Inflammatory macrophage treated with lipopolysaccharide for 4 hours (primary cell): Measurements from ENCODE around the gene PHF10.
A peak's percentile ranks its signal among the peaks of the same experiment; 100 is the strongest.

Experiments used
- DNase-seq: peaks from one replicate; pipeline ENCODE4 v3.0.0-alpha.2; 2020

The PHF10 gene

DNA sequence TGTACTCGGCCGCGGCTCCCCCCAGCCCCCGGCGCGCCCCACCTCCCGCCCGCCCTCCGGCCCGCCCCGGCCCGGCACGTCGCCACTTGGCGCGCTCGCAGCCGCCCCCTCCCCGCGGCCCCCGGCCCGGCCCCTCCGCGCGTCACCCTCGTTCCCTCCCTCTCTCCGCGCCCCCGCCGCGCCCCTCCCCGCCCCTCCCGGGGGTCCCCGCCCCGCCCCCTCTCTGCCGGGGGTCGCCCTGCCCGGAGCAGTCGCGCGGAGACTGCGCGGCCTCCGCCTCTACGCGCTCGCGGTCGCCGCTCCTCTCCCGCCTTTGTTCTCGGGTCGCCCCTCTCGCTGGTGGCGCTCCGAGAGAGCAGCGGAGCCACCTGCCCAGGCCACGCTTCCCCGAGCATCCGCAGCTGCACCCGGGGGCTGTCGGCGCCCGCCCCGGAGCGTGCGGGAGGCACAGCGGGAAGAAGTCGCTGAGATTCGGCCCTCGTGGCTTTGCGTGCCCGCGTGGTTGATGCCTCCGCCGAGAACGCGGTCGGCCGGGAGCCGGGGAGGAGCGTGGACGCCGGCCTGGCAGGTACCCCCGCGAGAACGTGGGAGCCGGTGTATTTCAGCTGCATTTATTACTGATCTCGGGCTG lies at the start of gene PHF10:
TSS of gene PHF10 (minus strand) at position 7 of the 631 bp plus-strand sequence. CDS start 569 bp downstream, outside the sequence.
- DNase-seq = peak; percentile 16

DNA sequence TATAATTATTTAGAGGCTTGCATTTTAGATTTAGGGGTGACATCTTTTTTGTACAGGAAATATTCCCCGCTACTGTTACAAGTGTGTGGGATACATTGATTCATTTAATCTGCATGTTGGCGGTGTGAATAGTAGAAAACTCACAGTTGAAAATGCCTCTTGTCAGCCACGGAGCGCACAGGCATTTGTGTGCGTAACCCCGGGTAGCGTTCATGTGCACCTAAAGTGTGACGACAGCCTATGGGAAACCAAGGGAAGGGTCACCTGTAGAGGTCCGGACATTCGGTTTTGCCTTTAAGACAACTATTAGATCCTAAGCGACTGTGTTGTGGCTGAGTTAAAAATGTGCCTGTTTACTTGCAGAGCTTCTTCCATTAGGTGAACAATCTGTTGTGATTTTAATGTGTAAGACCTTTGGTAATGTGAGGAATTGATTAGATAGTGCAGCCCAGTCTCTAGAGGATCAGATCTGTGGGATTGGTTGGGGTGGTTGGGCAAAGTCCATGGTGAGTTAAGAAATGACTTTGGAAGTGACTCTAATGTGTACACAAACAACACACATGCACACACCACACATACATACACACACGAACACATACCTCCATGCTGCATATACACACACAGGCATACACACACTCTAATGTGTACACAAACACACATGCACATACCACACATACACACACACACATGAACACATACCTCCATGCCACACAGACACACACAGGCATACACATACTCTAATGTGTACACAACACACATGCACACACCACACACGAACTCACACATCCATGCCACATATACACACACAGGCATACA lies 42.8 kb upstream of the PHF10 start:
- no peak for DNase-seq

GRCh38 chr6:169766232-169766631 lies 41.9 kb upstream of the PHF10 start:
- DNase-seq = no peak

DNA sequence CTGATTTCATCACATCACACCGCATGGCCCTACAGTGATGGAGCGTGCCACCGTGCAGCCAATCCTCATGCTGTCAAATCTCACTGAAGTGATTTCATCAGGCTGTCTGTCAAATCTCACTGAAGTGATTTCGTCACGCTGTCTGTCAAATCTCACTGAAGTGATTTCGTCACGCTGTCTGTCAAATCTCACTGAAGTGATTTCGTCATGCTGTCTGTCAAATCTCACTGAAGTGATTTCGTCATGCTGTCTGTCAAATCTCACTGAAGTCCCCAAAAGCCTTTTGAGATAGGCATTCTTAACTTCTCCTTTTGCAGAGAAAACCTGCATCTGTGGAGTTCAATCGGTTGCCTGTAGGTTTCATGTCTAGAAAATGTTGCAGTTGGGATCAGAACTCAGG lies 41.5 kb upstream of the PHF10 start:
- peak; percentile 7 for DNase-seq

- no peak for DNase-seq
Measured at GRCh38 chr6:169763881-169764280, 39.6 kb upstream of the PHF10 start.

GRCh38 chr6:169763308-169763707 lies 39.0 kb upstream of the PHF10 start:
- DNase-seq = no peak

DNA sequence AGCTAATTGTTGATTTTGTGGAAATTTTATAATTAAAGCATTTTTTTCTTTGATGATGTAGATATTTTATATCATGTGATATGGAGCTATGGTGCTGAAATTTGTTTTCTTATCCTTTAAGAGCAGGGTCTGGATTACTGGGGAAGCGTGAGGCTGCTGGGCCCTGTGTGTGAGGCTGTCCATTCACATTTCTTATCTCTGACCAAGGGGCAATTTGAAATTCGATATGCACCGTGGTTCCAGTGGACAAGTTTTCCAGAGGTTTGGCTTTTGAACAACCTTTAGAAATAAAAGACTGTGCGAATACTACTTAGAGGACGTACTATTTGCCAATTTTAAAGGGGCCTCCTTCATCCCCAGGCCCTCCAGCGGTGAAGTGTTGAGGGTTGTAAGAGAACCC lies 30.9 kb upstream of the PHF10 start:
- no peak for DNase-seq

GRCh38 chr6:169752074-169752623 lies 27.8 kb upstream of the PHF10 start:
- peak; percentile 2 for DNase-seq

DNA sequence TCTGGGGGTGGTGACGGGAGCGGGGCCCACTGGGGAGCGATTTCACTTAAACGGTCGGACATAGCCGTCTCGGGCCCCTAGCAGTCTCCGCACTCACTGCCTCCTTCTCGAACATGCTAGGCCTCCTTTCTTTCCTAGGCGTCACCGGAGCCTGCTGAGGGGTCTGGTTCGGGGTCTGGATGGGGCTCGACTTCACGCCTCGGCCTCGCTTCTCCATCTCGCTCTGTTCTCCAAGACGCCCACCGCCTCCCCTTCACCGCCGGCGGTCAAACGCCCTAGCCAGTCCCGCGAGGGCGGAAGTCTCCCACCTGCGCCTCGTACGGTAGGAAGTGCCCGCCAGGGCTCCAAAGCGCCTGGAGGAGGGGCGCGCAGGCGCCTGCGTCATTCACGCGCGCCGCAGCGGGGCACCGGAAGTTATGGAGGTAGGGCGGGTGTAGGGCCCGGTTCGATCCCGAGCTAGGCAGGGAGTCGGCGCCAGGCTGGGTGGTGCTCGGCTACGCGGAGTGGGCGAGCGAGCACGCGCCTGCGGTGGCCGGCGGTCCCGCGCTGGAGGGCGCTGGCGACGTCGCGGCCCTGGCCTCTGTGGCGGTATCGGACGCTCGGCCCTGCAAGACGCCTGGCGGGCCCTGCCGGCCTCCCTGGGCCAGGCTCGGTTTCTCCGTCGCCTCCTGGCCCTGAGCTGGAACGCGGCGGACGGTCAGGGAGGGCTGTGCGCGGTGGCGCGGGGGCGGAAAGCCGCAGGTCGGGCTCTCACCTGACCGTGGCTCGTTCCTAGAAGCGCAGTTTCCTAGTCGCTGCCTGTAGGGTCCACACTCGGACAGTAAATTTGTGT lies 27.2 kb upstream of the PHF10 start, which contains the start of the genes DYNLT2 and ERMARD:
TSS of gene DYNLT2 (minus strand) at position 331 of the 832 bp plus-strand sequence. CDS start at position 217, 114 bp downstream.
TSS of gene ERMARD (plus strand) at position 381 of the 832 bp plus-strand sequence. CDS start at position 417, 36 bp downstream.
- DNase-seq = peak; percentile 95

DNA sequence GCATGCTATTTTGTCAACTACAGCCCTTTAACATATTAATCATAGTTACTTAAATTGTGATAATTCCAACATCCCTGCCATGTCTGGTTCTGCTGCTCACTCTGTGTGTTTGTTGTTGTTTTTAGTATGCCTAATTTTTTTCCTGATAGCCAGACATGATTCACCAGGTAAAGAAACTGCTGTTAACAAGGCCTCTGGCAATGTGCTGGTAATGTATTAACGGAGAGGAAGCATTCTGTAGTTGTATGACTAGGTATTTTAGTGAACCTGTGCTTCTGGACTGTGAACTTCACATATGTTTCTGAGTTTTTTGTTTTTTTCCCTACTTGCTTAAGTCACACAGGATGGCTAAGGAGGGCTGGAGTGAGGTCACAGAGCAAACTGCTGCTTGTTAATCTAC lies 22.3 kb upstream of the PHF10 start:
- no peak for DNase-seq

DNA sequence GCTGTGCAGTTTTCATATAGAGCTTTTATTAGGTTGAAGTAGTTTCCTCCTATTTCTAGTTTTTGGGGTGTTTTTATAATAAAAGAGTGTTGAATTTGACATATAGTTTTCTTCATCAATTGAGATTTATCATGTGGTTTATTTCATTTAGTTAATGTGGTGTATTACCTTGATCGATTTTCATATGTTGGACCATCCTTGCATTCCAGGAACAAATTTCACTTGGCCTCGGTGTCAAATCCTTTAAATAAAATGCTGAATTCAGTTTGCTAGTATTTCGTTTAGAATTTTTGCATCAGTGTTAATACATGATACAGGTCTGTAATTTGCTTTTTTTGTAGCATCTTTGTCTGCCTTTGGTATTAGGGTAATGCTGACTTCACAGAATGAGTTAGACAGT lies 21.1 kb upstream of the PHF10 start:
- DNase-seq = no peak

DNA sequence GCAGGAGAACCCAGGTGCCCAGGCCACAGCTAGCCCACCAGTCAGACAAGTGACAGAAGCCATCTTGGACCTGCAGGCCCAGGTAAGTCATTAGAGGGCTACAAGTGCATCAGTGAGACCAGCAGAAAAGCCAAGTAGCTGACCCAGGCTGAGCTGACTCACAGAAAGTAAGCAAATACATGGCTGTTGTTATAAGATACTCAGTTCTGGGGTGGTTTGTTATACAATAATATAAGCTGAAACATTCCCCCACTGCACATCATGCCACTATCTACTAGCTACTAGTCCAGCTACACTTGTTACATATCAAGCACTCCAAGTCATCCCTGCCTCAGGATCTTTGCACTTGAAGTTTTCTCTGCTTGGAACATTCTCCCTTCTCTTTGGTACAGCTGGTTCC lies 17.0 kb upstream of the PHF10 start:
- no peak for DNase-seq

- no peak for DNase-seq
Measured at GRCh38 chr6:169738976-169739529, 14.8 kb upstream of the PHF10 start.

DNA sequence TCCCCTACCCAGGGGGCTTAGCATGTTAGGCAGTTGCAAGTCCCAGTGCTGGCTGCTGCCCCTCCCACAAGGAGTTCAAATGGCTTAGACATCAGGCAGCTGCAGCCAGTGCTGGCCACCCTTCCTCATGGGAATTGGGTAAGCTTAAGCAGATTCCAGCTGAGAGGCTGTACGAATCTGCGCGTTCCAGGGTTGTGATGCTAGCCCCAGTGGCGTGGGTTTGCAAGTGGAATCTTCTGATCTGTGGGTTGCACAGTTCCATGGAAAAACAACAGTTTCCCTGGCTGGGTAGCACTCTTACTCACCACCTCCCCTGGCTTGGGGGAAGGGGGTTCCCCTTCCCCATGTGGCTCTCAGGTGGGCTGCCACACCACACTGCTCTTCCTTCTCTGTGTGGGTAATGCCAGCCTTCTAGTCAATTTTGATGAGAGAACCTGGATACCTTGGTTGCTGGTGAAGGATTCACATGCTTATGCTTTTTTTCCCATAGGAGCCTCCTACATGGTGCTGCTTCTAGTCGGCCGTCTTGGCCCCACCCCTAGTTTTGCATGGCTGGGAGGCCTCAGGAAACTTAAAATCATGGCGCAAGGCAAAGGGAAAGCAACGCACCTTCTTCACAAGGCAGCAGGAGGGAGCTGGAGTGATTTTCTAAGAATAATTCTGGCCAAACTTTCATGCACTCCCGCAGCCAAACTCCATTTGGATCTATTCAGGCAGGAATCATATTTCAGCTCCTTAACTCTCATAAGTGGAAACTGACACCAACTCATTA lies 14.1 kb upstream of the PHF10 start:
- DNase-seq = no peak

- DNase-seq = no peak
Measured at GRCh38 chr6:169729961-169730360, 5.7 kb upstream of the PHF10 start.

- DNase-seq = no peak
Measured at GRCh38 chr6:169726963-169727362, 2.7 kb upstream of the PHF10 start.

DNA sequence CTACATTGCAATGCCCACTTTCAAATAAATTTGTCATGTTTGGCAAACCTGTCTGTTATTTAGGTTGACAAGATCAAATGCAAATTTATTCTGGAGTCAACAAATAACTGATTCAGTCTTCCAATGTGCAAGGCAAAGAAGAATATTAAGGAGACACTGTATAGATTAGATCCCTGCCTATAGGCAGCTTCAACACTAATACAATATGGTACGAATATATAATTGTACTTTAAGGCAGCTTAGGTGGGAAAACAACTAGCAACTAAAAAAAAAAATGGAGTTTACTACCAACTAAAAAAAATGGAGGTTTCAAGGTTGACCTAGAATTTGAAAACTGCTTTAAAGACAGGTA lies 1.7 kb upstream of the PHF10 start:
- DNase-seq = no peak

- peak; percentile 55 for DNase-seq
Measured at GRCh38 chr6:169725125-169726048, 1.1 kb upstream of the PHF10 start.

DNA sequence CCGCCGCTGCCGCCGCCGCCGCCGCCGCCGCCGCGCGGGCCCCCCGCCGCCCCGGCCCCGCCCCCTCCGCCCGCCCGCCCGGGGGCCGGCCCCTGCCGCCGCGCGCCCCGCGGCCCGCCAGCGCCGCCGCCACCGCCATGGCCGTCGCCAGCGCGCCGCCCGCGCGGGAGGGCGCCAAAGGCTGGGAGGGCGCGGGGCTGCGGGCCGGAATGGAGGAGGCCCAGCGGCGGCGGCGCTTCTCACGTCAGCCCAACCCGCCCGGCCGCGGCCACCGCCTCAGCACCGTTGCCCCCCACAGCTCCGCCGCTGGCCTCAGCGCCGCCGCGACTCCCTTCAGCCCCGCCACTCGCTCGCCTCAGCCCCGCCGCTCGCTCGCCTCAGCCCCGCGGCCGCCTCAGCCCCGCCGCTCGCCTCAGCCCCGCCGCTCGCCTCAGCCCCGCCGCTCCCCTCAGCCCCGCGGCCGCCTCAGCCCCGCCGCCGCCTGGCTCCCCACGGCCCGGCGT lies 258 bp downstream of the PHF10 start:
- DNase-seq = peak; percentile 31

DNA sequence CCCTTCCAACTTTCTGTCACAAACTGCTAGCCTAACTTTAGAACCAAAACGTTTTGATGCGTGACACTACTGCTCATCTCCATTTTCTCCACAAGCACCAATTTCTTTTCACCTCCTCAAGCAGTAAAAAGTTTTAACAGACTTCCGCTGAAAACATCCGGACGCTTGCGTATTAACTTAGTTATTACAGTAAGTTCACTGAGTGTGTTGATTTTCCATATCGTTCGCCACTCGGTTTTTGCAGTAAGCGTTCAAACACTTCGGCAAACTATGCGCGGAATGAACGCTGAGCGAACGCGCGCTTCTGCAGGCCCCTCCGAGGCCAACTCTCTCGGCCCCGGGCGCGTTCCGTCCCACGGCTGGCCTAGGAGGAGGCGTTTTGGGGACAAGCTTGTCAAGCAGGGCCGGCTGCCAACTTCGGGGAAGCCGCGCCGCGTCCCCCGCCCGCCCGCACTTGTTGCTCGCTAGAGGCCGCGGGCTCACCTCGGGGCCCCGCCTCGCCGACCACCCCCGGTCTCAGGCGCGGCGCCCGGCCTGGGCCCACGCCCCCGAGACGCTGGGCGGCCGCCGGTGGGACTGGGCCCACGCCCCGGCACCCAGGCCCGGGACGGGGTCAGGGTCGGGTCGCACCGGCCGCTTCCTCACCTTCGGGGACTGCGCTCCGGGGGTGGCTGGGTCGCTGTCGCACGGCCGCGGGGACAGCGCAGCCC lies 945 bp downstream of the PHF10 start:
- peak; percentile 58 for DNase-seq
